Body of pancreas (tissue), 4 donors: ENCODE data around the gene TSPAN15.

Experiments used
- POLR2A ChIP-seq, 3 donors: fragments of 450-650 bp; IDR thresholded peaks; one replicate each; pipeline ENCODE4 v1.6.1; 2016; ENCODE audit warnings: antibody characterized with exemption in 3 of 3, mild to moderate bottlenecking in 2 of 3
- TF ChIP-seq, protein P1 (sequence below), 7 experiments: fragments of 450-650 bp in 4 of 7; fragments of 200-600 bp in 3 of 7; sonication (generic) in 3 of 7; IDR thresholded peaks; one replicate each; pipeline ENCODE4 v1.5.1; 2016 to 2019; ENCODE audit warnings: antibody characterized with exemption in 7 of 7

GRCh38 chr10:69517271-69517848 lies 66.1 kb downstream of the TSPAN15 start:
- TF ChIP-seq, protein P1, sequence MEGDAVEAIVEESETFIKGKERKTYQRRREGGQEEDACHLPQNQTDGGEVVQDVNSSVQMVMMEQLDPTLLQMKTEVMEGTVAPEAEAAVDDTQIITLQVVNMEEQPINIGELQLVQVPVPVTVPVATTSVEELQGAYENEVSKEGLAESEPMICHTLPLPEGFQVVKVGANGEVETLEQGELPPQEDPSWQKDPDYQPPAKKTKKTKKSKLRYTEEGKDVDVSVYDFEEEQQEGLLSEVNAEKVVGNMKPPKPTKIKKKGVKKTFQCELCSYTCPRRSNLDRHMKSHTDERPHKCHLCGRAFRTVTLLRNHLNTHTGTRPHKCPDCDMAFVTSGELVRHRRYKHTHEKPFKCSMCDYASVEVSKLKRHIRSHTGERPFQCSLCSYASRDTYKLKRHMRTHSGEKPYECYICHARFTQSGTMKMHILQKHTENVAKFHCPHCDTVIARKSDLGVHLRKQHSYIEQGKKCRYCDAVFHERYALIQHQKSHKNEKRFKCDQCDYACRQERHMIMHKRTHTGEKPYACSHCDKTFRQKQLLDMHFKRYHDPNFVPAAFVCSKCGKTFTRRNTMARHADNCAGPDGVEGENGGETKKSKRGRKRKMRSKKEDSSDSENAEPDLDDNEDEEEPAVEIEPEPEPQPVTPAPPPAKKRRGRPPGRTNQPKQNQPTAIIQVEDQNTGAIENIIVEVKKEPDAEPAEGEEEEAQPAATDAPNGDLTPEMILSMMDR (IDR thresholded peaks at IDR 0.05): no peak
- TF ChIP-seq POLR2A (IDR thresholded peaks at IDR 0.05): no peak
